GM18873 (cell line): ENCODE measurements around the gene PRSS16.
"Not testable (repeated sequence)": the region's sequence is repeated elsewhere in the genome, so short reads cannot be mapped to it uniquely, and the experiment has no call there.

Experiments used
- ATAC-seq: cut with Tn5 transposase; IDR thresholded peaks from one replicate; pipeline ENCODE4 v1.9.1; 2021; ENCODE audit warnings: mild to moderate bottlenecking, moderate library complexity, moderate number of reproducible peaks; ENCODE audit not compliant: unreplicated experiment, low FRiP score

Gene PRSS16

DNA sequence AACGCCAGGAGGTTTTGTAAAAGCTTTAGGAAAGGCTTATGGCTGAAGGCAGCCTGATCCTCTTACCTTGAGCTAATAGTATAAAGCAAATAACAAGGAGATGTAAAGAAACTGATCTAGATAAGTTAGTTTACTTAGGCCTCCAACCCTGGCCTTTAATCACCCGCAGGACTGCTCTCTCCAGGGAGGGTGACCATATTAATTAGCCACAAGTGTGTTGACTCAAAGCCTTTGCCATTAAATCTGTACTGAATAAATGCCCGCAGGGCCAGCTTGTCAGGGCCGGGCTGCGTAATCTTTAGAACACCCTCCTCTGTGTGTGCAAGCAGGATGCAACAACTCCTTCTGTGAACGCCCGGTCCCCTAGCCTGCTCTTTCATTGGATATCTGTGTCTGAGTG is 6.1 kb upstream of the PRSS16 start:
- ATAC-seq = no peak

- ATAC-seq = no peak
Measured at GRCh38 chr6:27242589-27243265, 4.8 kb upstream of the PRSS16 start.

DNA sequence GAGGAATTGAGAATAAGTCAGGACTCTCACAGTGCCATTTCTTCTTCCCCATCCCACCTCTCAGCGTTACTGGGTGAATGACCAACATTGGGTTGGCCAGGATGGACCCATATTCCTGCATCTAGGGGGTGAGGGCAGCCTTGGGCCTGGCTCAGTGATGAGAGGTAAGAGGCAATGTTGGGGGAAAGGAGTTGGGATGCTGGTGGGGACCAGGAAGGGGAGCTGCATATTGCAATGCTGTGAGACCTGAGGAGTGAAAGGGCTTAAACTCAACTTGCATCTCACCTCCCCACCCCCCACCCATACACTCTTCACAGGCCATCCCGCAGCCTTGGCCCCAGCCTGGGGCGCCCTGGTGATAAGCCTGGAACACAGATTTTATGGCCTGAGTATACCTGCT is 1.3 kb downstream of the PRSS16 start:
- no peak for ATAC-seq

- no peak for ATAC-seq
Measured at GRCh38 chr6:27250277-27251111, 3.0 kb downstream of the PRSS16 start.

- ATAC-seq = peak; percentile 39
Measured at GRCh38 chr6:27251112-27251605, 3.7 kb downstream of the PRSS16 start.

DNA sequence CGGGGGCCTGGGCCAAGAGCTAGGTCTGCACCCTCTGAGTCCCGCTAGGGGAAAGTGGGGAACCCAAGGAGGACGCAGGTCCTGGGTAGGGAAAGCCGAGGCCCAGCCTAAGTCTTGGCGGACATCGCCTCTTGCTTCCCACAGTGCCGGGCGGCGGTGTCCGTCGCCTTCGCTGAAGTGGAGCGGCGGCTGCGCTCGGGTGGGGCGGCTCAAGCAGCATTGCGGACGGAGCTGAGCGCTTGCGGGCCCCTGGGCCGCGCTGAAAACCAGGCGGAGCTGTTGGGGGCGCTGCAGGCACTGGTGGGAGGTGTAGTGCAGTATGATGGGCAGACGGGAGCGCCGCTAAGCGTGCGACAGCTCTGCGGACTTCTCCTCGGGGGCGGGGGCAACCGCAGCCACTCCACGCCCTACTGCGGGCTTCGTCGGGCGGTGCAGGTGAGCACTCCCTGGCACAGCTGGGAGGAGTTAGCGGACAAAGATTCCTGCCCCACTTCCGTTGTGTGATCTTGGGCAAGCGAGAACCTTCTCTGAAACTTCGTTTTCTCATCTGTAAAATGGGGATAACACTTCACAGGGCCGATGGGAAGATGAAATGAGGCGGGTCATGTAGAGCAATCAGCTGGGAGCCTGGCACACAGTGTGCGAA is 4.2 kb downstream of the PRSS16 start:
- ATAC-seq = peak; percentile 68

DNA sequence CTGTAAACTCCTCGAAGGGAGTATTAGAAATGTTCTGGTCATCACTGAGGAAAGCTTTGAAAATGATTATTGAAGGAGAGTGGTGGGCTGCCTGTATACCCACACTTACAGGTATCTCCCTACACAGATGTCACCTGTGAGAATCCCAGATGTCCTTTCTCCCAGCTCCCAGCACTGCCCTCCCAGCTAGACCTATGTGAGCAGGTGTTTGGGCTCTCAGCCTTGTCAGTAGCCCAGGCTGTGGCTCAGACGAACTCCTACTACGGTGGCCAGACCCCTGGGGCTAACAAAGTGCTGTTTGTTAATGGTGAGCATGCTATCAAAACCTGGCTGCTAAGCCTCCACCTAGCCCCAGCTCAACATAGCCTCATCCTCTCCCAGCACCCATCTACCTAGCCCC is 7.1 kb downstream of the PRSS16 start:
- ATAC-seq = no peak

DNA sequence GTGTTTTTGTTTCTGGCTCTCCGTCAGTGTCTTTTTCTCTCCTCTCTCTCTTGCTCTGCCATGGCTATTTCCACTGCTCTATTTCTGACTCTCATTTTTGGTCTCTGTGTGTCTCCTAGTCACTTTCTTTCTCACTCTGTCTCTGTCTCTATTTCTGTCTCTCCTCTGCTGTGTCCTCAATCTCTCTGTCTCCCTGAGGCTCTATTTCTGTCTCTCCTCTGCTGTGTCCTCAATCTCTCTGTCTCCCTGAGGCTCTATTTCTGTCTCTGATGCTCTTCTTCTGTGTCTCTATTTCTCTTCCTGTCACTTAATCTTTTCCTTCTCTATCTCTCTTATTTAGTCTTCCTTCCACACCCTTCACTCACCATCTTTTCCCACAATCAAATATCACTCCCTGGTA is 8.4 kb downstream of the PRSS16 start:
- no peak for ATAC-seq

DNA sequence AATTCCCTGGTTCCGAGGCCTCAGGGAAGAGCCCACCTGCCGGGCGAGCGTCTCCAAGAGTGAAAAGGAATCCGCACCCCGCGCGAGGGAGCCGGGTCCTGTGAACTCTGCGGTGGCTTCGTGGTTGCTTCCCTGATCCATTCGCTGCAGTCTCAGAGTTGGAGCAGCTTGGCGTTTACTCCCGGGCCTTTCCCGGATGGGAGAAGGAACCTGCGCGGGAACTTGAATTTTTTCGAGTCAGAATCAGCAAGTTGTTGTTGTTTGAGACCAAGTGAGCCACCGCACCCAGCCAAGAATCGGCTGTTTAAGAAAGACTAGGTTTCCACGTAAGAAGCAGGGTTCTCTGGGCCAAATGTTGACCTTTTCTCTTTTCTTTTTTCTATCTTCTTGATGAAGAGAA is 12.9 kb downstream of the PRSS16 start:
- no peak for ATAC-seq

- no peak for ATAC-seq
Measured at GRCh38 chr6:27260836-27261375, 13.4 kb downstream of the PRSS16 start.

GRCh38 chr6:27263886-27264285 is 16.4 kb downstream of the PRSS16 start:
- ATAC-seq = no peak

DNA sequence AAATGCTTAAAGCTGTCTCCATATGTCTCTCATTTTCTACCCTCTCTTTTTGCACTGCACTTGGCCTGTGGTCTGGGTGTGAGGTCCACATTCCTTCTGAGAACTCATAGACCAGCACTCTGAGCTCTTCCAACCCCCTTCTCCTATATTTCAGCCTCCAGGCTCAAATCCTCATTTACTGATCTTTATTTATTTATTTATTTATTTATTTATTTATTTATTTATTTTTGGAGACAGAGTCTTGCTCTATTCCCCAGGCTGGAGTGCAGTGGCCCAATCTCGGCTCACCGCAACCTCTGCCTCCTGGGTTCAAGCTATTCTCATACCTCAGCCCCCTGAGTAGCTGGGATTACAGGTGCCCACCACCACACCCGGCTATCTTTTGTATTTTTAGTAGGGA is 19.5 kb downstream of the PRSS16 start:
- ATAC-seq = not testable (repeated sequence)

GRCh38 chr6:27267857-27268434 is 20.4 kb downstream of the PRSS16 start:
- ATAC-seq = no peak

DNA sequence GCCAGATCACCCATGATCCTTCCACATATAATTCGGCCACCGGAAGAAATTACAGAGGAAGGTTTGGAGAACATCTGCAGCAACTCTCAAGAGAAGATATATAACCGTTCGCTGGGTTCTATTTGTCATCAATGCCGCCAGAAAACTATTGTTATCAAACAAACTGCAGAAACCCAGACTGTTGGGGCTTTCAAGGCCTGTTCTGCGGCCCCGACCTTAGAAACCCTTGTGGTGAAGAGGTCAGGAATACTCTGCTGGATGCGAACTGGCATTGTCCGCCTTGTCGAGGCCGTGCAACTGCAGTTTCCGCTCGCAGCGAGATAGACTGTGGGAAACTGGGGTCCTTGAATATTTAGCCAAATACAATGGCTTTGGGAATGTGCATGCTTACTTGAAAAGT is 21.3 kb downstream of the PRSS16 start:
- no peak for ATAC-seq

DNA sequence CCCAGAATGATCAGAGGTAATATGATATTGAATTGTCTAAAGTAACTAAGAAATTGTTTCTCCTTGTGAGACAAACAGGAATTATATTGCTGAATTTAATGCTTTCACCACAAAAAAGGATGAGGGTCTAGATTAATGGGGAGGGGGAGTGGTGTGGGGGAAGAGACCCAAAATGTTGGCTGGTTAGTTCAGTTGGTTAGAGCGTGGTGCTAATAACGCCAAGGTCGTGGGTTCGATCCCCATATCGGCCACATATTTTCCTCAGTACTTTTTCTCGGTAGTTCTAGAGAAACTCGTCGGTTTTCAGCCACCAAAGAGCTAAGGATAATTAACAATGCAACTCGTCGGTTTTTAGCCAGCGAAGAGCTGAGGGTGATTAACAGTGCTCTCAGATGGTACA is 26.3 kb downstream of the PRSS16 start:
- ATAC-seq = no peak

GRCh38 chr6:27275025-27275956 is 27.8 kb downstream of the PRSS16 start:
- no peak for ATAC-seq

DNA sequence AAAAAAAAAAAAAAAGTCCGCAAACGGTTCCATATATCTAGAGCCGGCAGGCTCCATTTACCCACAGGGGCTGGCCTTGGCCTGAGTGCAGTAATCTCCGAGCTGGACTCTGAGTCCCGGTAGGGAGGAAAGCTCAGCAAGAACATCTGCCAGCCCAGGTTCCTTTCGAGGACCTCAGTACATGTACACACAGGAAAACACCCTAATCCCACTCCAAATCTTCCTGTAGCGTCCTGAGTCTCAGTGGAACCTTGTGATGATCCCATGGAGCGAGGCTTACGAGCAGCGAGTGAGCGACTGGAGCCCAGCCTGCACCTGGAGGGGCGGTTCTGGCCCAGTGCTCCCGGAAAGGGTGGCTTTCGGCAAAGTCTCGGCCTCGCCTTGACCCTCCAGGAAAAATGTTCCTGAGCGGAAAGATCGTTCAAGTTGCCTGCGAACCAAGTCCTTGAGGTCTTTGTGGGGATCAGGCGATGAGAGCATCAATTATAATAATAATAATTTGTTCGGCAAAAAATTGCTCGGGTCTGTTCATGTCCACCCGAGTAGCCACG is 32.1 kb downstream of the PRSS16 start:
- no peak for ATAC-seq

DNA sequence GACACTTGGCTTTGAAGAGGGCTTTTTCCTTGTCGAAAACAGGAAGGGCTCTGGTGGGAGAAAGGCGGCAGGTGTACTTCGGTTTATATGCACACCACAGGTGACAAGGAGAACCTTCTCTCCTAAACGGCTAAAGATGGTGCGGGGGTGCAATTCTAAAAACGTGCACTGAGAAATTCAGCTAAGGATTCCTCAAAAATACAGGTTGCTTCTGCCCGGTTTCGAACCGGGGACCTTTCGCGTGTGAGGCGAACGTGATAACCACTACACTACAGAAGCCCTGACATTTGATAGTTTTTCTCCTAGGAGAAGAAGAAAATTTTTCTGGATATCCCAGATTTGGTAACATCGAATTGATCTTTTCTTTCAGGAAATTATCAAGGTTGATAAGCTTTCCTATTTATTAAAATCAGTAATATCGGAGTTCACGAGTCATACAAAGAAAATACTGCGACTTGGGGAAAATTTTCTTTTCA is 32.6 kb downstream of the PRSS16 start:
- no peak for ATAC-seq

- no peak for ATAC-seq
Measured at GRCh38 chr6:27280540-27281000, 33.1 kb downstream of the PRSS16 start.
